Breast epithelium (tissue), 3 donors: ENCODE measurements around the gene CHD1L.

Source experiments
- POLR2A ChIP-seq: fragments of 450-650 bp; IDR thresholded peaks from one replicate; pipeline ENCODE4 v1.6.1; 2016; ENCODE audit warnings: antibody characterized with exemption, mild to moderate bottlenecking, moderate library complexity
- POLR2AphosphoS5 ChIP-seq, 3 donors: sonication (generic); formaldehyde crosslinking; IDR thresholded peaks; one replicate each; pipeline ENCODE4 v1.6.1; 2017; ENCODE audit warnings: antibody characterized with exemption in 3 of 3
- TF ChIP-seq, protein P1 (sequence below), 3 donors: fragments of 450-650 bp; IDR thresholded peaks; one replicate each; pipeline ENCODE4 v1.5.1; 2016 to 2017; ENCODE audit warnings: antibody characterized with exemption in 3 of 3, mild to moderate bottlenecking in 3 of 3, moderate library complexity in 3 of 3

DNA sequence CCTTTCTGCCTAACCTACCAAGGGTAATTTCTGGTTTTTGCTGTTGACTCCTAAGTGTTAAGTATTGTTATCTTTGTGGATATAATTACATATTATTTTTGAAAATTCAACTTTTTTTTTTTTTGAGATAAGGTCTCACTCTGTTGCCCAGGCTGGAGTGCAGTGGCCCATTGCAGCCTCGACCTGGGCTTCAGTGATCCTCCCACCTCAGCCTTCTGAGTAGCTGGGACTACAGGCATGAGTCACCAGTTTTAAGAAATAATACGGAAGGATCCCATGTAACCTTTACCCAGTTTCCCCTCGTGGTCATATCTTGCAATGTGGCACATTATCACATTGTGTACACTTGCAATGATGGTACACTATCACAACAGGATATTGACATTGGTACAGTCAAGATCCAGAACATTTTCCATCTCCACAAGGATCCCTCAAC, 3.1 kb downstream of the CHD1L start:
- TF ChIP-seq POLR2A (no peak), POLR2AphosphoS5 (IDR thresholded peaks at IDR 0.05) (no peak)
- TF ChIP-seq, protein P1, sequence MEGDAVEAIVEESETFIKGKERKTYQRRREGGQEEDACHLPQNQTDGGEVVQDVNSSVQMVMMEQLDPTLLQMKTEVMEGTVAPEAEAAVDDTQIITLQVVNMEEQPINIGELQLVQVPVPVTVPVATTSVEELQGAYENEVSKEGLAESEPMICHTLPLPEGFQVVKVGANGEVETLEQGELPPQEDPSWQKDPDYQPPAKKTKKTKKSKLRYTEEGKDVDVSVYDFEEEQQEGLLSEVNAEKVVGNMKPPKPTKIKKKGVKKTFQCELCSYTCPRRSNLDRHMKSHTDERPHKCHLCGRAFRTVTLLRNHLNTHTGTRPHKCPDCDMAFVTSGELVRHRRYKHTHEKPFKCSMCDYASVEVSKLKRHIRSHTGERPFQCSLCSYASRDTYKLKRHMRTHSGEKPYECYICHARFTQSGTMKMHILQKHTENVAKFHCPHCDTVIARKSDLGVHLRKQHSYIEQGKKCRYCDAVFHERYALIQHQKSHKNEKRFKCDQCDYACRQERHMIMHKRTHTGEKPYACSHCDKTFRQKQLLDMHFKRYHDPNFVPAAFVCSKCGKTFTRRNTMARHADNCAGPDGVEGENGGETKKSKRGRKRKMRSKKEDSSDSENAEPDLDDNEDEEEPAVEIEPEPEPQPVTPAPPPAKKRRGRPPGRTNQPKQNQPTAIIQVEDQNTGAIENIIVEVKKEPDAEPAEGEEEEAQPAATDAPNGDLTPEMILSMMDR (IDR thresholded peaks at IDR 0.05), result no peak
